ENCODE data around the gene FEZ2.

Gene FEZ2

DNA sequence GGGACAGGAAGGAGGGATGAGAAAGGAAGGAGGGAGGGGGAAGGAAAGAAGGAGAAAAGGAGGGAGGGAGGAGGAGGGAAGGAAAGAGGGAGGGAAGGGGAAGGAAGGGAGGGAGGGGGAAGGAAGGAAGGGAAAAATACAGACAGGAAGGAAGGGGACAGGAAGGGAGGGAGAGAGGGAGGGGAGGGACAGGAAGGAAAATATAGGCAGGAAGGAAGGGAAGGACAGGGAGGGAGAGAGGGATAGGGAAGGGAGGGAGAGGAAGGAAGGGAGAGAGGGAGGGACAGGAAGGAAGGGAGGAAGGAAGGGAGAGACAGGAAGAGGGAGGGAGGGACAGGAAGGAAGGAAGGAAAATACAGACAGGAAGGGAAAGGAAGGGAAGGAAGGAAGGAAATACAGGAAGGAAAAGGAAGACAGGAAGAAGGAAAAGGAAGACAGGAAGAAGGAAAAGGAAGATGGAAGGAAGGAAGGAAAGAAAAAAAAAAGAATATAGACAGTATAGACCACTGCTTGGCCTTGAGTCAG is 63.6 kb downstream of the FEZ2 start:
- no peaks in the 10 kb centered on the region for H3K27me3 ChIP-seq (ENCODE audit: insufficient read depth, low read depth)
- no peaks in the 10 kb centered on the region for H3K79me2 ChIP-seq (ENCODE audit: insufficient read depth, low read depth)
- no peak overlapping the region for H3K9ac ChIP-seq
- no peak overlapping the region for H3K4me3 ChIP-seq (IDR thresholded peaks at IDR 0.05; ENCODE audit: insufficient read depth, low read depth, low read length)
- no peak overlapping the region for H3K27ac ChIP-seq
- peaks cover 12% of the 10 kb centered on the region for H3K4me1 ChIP-seq (ENCODE audit: low read depth, poor library complexity, severe bottlenecking)
- H3K4me2 ChIP-seq, result no peak overlapping the region
- H4K20me1 ChIP-seq (ENCODE audit: insufficient read depth), result no peaks in the 10 kb centered on the region
- H3K36me3 ChIP-seq (ENCODE audit: insufficient read depth), result no peaks in the 10 kb centered on the region
- H2AFZ ChIP-seq (ENCODE audit: low read depth), result no peak overlapping the region
- TF ChIP-seq, protein P1, sequence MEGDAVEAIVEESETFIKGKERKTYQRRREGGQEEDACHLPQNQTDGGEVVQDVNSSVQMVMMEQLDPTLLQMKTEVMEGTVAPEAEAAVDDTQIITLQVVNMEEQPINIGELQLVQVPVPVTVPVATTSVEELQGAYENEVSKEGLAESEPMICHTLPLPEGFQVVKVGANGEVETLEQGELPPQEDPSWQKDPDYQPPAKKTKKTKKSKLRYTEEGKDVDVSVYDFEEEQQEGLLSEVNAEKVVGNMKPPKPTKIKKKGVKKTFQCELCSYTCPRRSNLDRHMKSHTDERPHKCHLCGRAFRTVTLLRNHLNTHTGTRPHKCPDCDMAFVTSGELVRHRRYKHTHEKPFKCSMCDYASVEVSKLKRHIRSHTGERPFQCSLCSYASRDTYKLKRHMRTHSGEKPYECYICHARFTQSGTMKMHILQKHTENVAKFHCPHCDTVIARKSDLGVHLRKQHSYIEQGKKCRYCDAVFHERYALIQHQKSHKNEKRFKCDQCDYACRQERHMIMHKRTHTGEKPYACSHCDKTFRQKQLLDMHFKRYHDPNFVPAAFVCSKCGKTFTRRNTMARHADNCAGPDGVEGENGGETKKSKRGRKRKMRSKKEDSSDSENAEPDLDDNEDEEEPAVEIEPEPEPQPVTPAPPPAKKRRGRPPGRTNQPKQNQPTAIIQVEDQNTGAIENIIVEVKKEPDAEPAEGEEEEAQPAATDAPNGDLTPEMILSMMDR (conservative IDR thresholded peaks at IDR 0.05; ENCODE audit: low read depth, low read length), result no peak

DNA sequence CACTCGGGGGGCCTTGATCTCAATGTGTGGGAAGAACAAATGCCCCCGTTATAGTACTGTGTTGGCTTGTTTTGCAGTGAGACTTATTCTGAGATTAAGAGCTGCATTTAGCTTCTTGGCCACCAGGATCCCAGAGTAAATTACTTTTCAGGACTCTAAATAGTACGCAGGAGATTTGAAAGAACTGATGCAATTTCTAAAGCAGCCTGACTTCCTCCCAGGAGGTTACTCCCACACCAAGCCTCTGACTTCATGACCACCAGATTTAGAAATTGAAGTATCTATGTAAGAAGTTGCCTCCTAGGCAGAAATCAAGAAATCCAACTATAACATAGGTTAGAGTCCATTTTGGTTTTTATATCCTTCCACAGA is 67.0 kb downstream of the FEZ2 start:
- H3K4me2 ChIP-seq, result no peak overlapping the region
- H2AFZ ChIP-seq (ENCODE audit: low read depth), result no peak overlapping the region
- H4K20me1 ChIP-seq (ENCODE audit: insufficient read depth), result no peaks in the 10 kb centered on the region
- no peak overlapping the region for H3K4me3 ChIP-seq (IDR thresholded peaks at IDR 0.05; ENCODE audit: insufficient read depth, low read depth, low read length)
- no peak overlapping the region for H3K9ac ChIP-seq
- no peaks in the 10 kb centered on the region for H3K79me2 ChIP-seq (ENCODE audit: insufficient read depth, low read depth)
- no peaks in the 10 kb centered on the region for H3K36me3 ChIP-seq (ENCODE audit: insufficient read depth)
- TF ChIP-seq, protein P1 (conservative IDR thresholded peaks at IDR 0.05; ENCODE audit: low read depth, low read length), result no peak
- H3K27me3 ChIP-seq (ENCODE audit: insufficient read depth, low read depth), result no peaks in the 10 kb centered on the region
- peaks cover 28% of the 10 kb centered on the region for H3K4me1 ChIP-seq (ENCODE audit: low read depth, poor library complexity, severe bottlenecking)
- no peak overlapping the region for H3K27ac ChIP-seq

DNA sequence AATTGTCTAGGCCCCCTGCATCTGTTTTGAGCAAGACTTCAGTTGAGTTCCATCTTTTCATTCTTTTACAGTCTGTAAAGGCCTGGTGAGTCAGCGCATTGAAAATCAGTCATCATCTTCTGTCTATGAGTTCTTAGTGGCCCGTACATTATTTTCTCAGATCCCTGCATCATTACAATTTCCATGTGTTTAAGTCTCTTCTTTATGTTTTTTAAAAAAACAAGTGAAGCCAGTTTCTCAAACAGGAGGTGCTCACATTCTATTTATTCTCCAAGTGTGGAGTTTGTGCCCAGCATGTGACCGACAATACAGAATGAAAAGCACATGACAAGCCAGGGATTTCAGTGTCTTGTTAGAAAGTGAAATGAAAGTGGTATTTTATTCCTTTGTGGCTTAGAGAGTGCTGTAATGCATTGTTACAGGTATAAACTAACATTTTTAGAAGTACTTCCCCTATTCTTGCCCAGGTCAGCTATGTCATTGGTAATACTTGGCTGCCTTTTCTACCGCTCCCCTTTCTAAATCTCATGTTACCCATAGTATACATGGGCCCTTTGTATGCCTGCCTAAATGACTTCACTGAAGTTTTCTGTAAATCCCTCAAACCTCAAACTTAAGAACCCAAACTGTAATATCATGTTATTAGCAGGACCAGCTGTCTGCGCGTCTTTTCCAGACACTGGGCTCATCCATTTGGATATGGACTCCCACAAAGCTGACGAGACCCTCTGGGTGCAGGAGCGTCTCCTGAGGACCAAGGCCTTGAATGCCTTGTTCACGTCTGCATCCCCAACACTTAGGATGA is 67.6 kb downstream of the FEZ2 start:
- Histone ChIP-seq H3K4me3 (IDR thresholded peaks at IDR 0.05; ENCODE audit: insufficient read depth, low read depth, low read length) (no peak overlapping the region), H3K36me3 (ENCODE audit: insufficient read depth) (no peaks in the 10 kb centered on the region), H3K27me3 (ENCODE audit: insufficient read depth, low read depth) (no peaks in the 10 kb centered on the region), H3K79me2 (ENCODE audit: insufficient read depth, low read depth) (no peaks in the 10 kb centered on the region), H3K4me1 (ENCODE audit: low read depth, poor library complexity, severe bottlenecking) (peaks cover 28% of the 10 kb centered on the region), H3K4me2 (no peak overlapping the region), H4K20me1 (ENCODE audit: insufficient read depth) (no peaks in the 10 kb centered on the region), H3K9ac (no peak overlapping the region), H2AFZ (ENCODE audit: low read depth) (no peak overlapping the region), H3K27ac (no peak overlapping the region)
- TF ChIP-seq, protein P1 (conservative IDR thresholded peaks at IDR 0.05; ENCODE audit: low read depth, low read length), result no peak

DNA sequence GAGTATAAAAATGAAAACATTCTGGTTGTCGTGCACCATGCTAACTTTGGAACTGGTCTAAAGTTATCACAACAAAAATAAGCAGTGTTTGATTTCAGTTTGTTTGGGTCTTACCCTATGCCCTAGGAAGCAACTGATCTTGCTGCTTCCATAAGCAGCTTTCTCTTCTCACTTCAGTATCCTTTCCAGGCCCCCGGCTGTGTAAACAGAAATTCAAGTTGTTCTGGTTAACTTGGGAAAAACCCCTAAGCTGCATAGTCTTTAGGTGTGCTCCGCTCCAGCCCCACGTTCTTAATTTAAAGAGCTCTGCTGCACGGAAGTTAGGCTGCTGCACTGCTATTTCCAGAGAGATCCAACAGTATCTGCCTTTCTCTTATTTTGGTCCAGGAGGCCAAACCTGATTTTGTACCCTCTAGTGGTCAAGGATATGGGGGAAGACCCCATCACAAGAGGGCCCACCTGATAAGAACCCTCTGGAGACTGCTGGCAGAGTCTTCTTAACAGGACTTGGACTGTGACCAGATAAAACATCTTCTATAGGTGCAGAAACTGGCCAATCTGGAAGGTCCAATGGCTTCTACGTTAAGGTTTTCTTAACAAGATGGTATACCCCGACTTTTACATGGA is 69.1 kb downstream of the FEZ2 start:
- no peaks in the 10 kb centered on the region for H3K27me3 ChIP-seq (ENCODE audit: insufficient read depth, low read depth)
- no peaks in the 10 kb centered on the region for H3K36me3 ChIP-seq (ENCODE audit: insufficient read depth)
- H3K9ac ChIP-seq, result no peak overlapping the region
- H2AFZ ChIP-seq (ENCODE audit: low read depth), result no peak overlapping the region
- peak overlapping the region; percentile 9; the same call in 1 of the 2 replicates for H3K27ac ChIP-seq
- no peaks in the 10 kb centered on the region for H4K20me1 ChIP-seq (ENCODE audit: insufficient read depth)
- peak overlapping the region; percentile 55 for H3K4me2 ChIP-seq
- TF ChIP-seq, protein P1 (conservative IDR thresholded peaks at IDR 0.05; ENCODE audit: low read depth, low read length), result no peak
- peak overlapping the region; percentile 61 for H3K4me3 ChIP-seq (IDR thresholded peaks at IDR 0.05; ENCODE audit: insufficient read depth, low read depth, low read length)
- peaks cover 28% of the 10 kb centered on the region for H3K4me1 ChIP-seq (ENCODE audit: low read depth, poor library complexity, severe bottlenecking)
- H3K79me2 ChIP-seq (ENCODE audit: insufficient read depth, low read depth), result no peaks in the 10 kb centered on the region
